ENCODE measurements around the gene SNAI3. TPM values are rescaled to one million over a fixed set of nuclear protein-coding genes. Genes with fewer than 3 reads are reported as not detected.

The SNAI3 gene
- total RNA-seq: under 1 TPM; 0.26 to 0.83 (median 0.59) TPM

GRCh38 chr16:88686439-88687253 lies at the start of gene SNAI3:
TSS of gene SNAI3 (minus strand) at chr16:88686507. CDS start at chr16:88686406, 101 bp downstream.
- no peaks in the 10 kb centered on the region for H3K36me3 ChIP-seq
- peak within 1 kb of the TSS in 1 of 4 donors; percentile 23 for H3K27ac ChIP-seq (replicated peaks in 1 of 4)
- intact Hi-C loops (cut with DNase I): no loop called here
- H3K4me3 ChIP-seq: peak within 1 kb of the TSS; percentile 51 to 65 (median 52)
- no peaks in the 10 kb centered on the region for H3K9me3 ChIP-seq
- TF ChIP-seq POLR2AphosphoS5 (IDR thresholded peaks at IDR 0.05) (peak in 1 of 2 donors; percentile 15), CTCF (IDR thresholded peaks at IDR 0.05) (no peak)
- DNase-seq (ENCODE audit: extremely low spot score): no peak
- 11% methylated on average over 14 of the region's 65 CpGs for WGBS
- peaks cover 0 to 97% (median 67%) of the 10 kb centered on the region in 4 donors for H3K27me3 ChIP-seq
- H3K4me1 ChIP-seq: peaks cover 25 to 29% (median 26%) of the 10 kb centered on the region in 4 donors

- WGBS: 92% methylated on average over 10 of the region's 21 CpGs
- Histone ChIP-seq H3K27me3 (no peaks in the 10 kb centered on the region), H3K27ac (replicated peaks in 1 of 4) (no peak overlapping the region), H3K36me3 (peaks cover 47 to 98% (median 88%) of the 10 kb centered on the region in 4 donors), H3K4me1 (peaks cover 5 to 18% (median 11%) of the 10 kb centered on the region in 4 donors), H3K4me3 (no peak overlapping the region), H3K9me3 (no peaks in the 10 kb centered on the region)
- TF ChIP-seq EP300 (IDR thresholded peaks at IDR 0.05): no peak
- TF ChIP-seq POLR2A (IDR thresholded peaks at IDR 0.05; ENCODE audit: low read depth): no peak
- TF ChIP-seq CTCF (IDR thresholded peaks at IDR 0.05): no peak
- TF ChIP-seq POLR2AphosphoS5 (IDR thresholded peaks at IDR 0.05): no peak
- DNase-seq (ENCODE audit: extremely low spot score): no peak
- intact Hi-C loops (cut with DNase I): no loop called here
Observed at GRCh38 chr16:88736088-88736487, 49.8 kb upstream of the SNAI3 start.

GRCh38 chr16:88735616-88736015 lies 49.3 kb upstream of the SNAI3 start:
- 60% methylated on average over 4 of the region's 10 CpGs for WGBS
- no peak overlapping the region for H3K4me3 ChIP-seq
- TF ChIP-seq POLR2AphosphoS5 (IDR thresholded peaks at IDR 0.05) (no peak), POLR2A (IDR thresholded peaks at IDR 0.05; ENCODE audit: low read depth) (no peak), CTCF (IDR thresholded peaks at IDR 0.05) (no peak), EP300 (IDR thresholded peaks at IDR 0.05) (no peak)
- intact Hi-C loops (cut with DNase I): no loop called here
- DNase-seq (ENCODE audit: extremely low spot score): no peak
- no peak overlapping the region for H3K27ac ChIP-seq (replicated peaks in 1 of 4)
- H3K27me3 ChIP-seq: no peaks in the 10 kb centered on the region
- peaks cover 47 to 98% (median 88%) of the 10 kb centered on the region in 4 donors for H3K36me3 ChIP-seq
- H3K9me3 ChIP-seq: no peaks in the 10 kb centered on the region
- H3K4me1 ChIP-seq: peaks cover 5 to 18% (median 11%) of the 10 kb centered on the region in 4 donors

GRCh38 chr16:88735121-88735520 lies 48.8 kb upstream of the SNAI3 start:
- no peaks in the 10 kb centered on the region for H3K9me3 ChIP-seq
- no peak for DNase-seq (ENCODE audit: extremely low spot score)
- H3K27me3 ChIP-seq: no peaks in the 10 kb centered on the region
- no peak for TF ChIP-seq EP300 (IDR thresholded peaks at IDR 0.05)
- no peak for TF ChIP-seq POLR2AphosphoS5 (IDR thresholded peaks at IDR 0.05)
- no peak for TF ChIP-seq CTCF (IDR thresholded peaks at IDR 0.05)
- no peak for TF ChIP-seq POLR2A (IDR thresholded peaks at IDR 0.05; ENCODE audit: low read depth)
- peaks cover 5 to 18% (median 11%) of the 10 kb centered on the region in 4 donors for H3K4me1 ChIP-seq
- H3K27ac ChIP-seq (replicated peaks in 1 of 4): no peak overlapping the region
- no peak overlapping the region for H3K4me3 ChIP-seq
- peaks cover 46 to 98% (median 87%) of the 10 kb centered on the region in 4 donors for H3K36me3 ChIP-seq
- 91% methylated on average over 15 of the region's 16 CpGs for WGBS
- intact Hi-C loops (cut with DNase I): no loop called here

Measured in esophagus muscularis mucosa (tissue), 4 donors.